SK-N-SH treated with all-trans-retinoic acid at 6 μM for 48 hours (cell line): ENCODE measurements around the gene PIK3CD.

Source experiments
- ATAC-seq: fragments of 200-7000 bp; cut with Tn5 transposase; 3 replicates; pipeline ENCODE4 v1.9.1; 2020; ENCODE audit warnings: mild to moderate bottlenecking, moderate library complexity
- ARNTL ChIP-seq: fragments of 450-650 bp; formaldehyde crosslinking; IDR thresholded peaks from 2 replicates; pipeline ENCODE4 v1.5.0; 2020; ENCODE audit warnings: low read depth, mild to moderate bottlenecking, moderate library complexity, borderline replicate concordance
- BACH2 ChIP-seq: fragments of 250-450 bp; sonication (Bioruptor Pico); IDR thresholded peaks from 2 replicates; pipeline ENCODE4 v1.9.0; 2021; ENCODE audit warnings: mild to moderate bottlenecking, borderline replicate concordance
- CSDC2 ChIP-seq: fragments of 250-450 bp; sonication (Bioruptor Pico); IDR thresholded peaks from 2 replicates; pipeline ENCODE4 v1.5.0; 2020; ENCODE audit warnings: mild to moderate bottlenecking, moderate library complexity
- OSR1 ChIP-seq: fragments of 250-450 bp; sonication (Bioruptor Pico); IDR thresholded peaks from 2 replicates; pipeline ENCODE4 v1.8.0; 2022; ENCODE audit warnings: moderate library complexity, mild to moderate bottlenecking, inconsistent platforms
- PATZ1 ChIP-seq: fragments of 250-450 bp; sonication (Bioruptor Pico); IDR thresholded peaks from 2 replicates; pipeline ENCODE4 v1.8.0; 2020; ENCODE audit warnings: mild to moderate bottlenecking, moderate library complexity, borderline replicate concordance
- PPARA ChIP-seq: fragments of 250-450 bp; sonication (Bioruptor Pico); IDR thresholded peaks from 2 replicates; pipeline ENCODE4 v1.5.0; 2020; ENCODE audit warnings: mild to moderate bottlenecking, borderline replicate concordance
- RARB ChIP-seq: fragments of 250-450 bp; sonication (Bioruptor Pico); IDR thresholded peaks from 2 replicates; pipeline ENCODE4 v1.8.0; 2021; ENCODE audit warnings: mild to moderate bottlenecking, moderate library complexity
- SNAI2 ChIP-seq: fragments of 250-450 bp; sonication (Bioruptor Pico); IDR thresholded peaks from 2 replicates; pipeline ENCODE4 v1.5.0; 2020; ENCODE audit warnings: mild to moderate bottlenecking, moderate library complexity
- TCF4 ChIP-seq: fragments of 250-450 bp; sonication (Bioruptor Pico); IDR thresholded peaks from 2 replicates; pipeline ENCODE4 v1.8.0; 2021; ENCODE audit warnings: mild to moderate bottlenecking, moderate library complexity, borderline replicate concordance
- TOX ChIP-seq: fragments of 250-450 bp; sonication (Bioruptor Pico); IDR thresholded peaks from 2 replicates; pipeline ENCODE4 v1.8.0; 2021; ENCODE audit warnings: mild to moderate bottlenecking, moderate library complexity, borderline replicate concordance
- ZFP3 ChIP-seq: fragments of 250-450 bp; sonication (Bioruptor Pico); IDR thresholded peaks from 2 replicates; pipeline ENCODE4 v1.5.0; 2020; ENCODE audit warnings: mild to moderate bottlenecking, moderate library complexity
- ZFP30 ChIP-seq: fragments of 450-650 bp; formaldehyde crosslinking; IDR thresholded peaks from 2 replicates; pipeline ENCODE4 v1.5.0; 2022; ENCODE audit warnings: mild to moderate bottlenecking, moderate library complexity
- ZNF565 ChIP-seq: fragments of 450-650 bp; formaldehyde crosslinking; conservative IDR thresholded peaks from 2 replicates; pipeline ENCODE4 v1.5.0; 2020; ENCODE audit warnings: low read depth, mild to moderate bottlenecking, moderate library complexity
- ZNF70 ChIP-seq: fragments of 450-650 bp; formaldehyde crosslinking; IDR thresholded peaks from 2 replicates; pipeline ENCODE4 v1.5.0; 2020; ENCODE audit warnings: mild to moderate bottlenecking, moderate library complexity
- ZNF8 ChIP-seq: fragments of 450-650 bp; formaldehyde crosslinking; IDR thresholded peaks from 2 replicates; pipeline ENCODE4 v1.5.0; 2020; ENCODE audit warnings: mild to moderate bottlenecking, moderate library complexity
- TF ChIP-seq, protein P1 (sequence below): fragments of 250-450 bp; sonication (Bioruptor Pico); IDR thresholded peaks from 2 replicates; pipeline ENCODE4 v1.8.0; 2021; ENCODE audit warnings: low read depth, mild to moderate bottlenecking, moderate library complexity, borderline replicate concordance
- TF ChIP-seq, protein P2 (sequence below): fragments of 250-450 bp; sonication (Bioruptor Pico); IDR thresholded peaks from 2 replicates; pipeline ENCODE4 v1.5.1; 2020; ENCODE audit warnings: low read depth, mild to moderate bottlenecking, moderate library complexity
- TF ChIP-seq, protein P3 (sequence below): fragments of 250-450 bp; sonication (Bioruptor Pico); IDR thresholded peaks from 2 replicates; pipeline ENCODE4 v1.5.1; 2021; ENCODE audit warnings: mild to moderate bottlenecking, moderate library complexity

PIK3CD gene

DNA sequence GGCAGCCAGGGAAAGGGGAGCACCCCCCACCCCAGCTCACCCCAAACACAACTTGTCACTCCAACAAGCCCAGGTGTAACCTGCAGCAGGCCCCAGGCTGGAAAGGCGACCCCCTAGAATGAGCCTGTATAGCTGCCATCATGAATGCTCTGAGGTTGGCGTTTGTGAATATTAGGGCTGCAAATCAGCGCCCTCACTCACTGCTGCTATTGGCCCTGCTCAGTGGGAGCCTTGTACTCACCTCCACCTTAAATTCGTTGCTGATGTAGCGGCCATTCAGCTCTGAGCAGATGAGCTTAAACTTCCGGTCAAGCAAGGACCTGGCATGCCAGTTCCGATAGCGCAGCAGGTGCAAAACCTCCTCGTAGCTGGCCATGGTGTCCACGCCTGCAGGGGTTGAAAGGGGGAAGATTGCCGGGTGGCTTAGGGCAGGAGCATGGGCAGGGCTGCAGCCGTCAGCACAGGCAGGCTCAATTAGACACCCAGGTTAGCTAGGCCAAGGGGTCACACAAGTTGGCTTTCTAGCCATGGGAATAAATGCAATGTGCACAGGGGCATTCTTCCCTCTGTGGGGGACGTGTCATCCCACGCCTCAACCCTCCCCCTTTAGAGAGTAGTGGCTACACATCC lies 81.7 kb downstream of the PIK3CD start:
- TF ChIP-seq, protein P1, sequence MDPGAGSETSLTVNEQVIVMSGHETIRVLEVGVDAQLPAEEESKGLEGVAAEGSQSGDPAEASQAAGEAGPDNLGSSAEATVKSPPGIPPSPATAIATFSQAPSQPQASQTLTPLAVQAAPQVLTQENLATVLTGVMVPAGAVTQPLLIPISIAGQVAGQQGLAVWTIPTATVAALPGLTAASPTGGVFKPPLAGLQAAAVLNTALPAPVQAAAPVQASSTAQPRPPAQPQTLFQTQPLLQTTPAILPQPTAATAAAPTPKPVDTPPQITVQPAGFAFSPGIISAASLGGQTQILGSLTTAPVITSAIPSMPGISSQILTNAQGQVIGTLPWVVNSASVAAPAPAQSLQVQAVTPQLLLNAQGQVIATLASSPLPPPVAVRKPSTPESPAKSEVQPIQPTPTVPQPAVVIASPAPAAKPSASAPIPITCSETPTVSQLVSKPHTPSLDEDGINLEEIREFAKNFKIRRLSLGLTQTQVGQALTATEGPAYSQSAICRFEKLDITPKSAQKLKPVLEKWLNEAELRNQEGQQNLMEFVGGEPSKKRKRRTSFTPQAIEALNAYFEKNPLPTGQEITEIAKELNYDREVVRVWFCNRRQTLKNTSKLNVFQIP (CRISPR knock-in tag), result no peak
- TF ChIP-seq TCF4 (CRISPR knock-in tag) (no peak), BACH2 (CRISPR knock-in tag) (no peak)
- ATAC-seq, result no peak

DNA sequence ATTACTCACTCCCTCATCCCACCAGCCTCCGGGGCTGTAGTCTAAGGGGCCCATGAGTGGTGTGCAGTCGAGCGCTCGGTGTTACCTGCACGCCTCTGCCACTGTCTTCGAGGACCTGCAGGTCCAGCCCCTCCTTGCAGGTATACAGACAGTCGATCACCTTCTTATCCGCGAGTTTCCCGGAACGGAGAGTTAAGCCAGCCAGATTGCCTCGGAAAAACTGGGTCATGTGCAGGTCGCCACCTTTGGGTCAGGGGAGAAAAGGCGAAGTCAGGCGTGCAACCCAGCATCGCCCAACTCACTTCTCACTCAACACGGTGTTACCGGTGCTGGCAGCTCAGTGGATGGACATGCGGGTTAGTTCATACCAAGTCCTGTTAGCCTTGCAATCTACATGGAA lies 84.3 kb downstream of the PIK3CD start:
- TF ChIP-seq, protein P1 (CRISPR knock-in tag), result no peak
- TF ChIP-seq, protein P2, sequence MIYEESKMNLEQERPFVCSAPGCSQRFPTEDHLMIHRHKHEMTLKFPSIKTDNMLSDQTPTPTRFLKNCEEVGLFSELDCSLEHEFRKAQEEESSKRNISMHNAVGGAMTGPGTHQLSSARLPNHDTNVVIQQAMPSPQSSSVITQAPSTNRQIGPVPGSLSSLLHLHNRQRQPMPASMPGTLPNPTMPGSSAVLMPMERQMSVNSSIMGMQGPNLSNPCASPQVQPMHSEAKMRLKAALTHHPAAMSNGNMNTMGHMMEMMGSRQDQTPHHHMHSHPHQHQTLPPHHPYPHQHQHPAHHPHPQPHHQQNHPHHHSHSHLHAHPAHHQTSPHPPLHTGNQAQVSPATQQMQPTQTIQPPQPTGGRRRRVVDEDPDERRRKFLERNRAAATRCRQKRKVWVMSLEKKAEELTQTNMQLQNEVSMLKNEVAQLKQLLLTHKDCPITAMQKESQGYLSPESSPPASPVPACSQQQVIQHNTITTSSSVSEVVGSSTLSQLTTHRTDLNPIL (CRISPR knock-in tag), result no peak
- TF ChIP-seq, protein P3, sequence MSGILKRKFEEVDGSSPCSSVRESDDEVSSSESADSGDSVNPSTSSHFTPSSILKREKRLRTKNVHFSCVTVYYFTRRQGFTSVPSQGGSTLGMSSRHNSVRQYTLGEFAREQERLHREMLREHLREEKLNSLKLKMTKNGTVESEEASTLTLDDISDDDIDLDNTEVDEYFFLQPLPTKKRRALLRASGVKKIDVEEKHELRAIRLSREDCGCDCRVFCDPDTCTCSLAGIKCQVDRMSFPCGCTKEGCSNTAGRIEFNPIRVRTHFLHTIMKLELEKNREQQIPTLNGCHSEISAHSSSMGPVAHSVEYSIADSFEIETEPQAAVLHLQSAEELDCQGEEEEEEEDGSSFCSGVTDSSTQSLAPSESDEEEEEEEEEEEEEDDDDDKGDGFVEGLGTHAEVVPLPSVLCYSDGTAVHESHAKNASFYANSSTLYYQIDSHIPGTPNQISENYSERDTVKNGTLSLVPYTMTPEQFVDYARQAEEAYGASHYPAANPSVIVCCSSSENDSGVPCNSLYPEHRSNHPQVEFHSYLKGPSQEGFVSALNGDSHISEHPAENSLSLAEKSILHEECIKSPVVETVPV (CRISPR knock-in tag), result no peak
- no peak for TF ChIP-seq ARNTL (CRISPR knock-in tag)
- no peak for ATAC-seq

GRCh38 chr1:9736241-9736640 lies 84.7 kb downstream of the PIK3CD start:
- no peak for ATAC-seq
- TF ChIP-seq PATZ1 (CRISPR knock-in tag) (no peak), ZFP30 (CRISPR knock-in tag) (no peak), PPARA (CRISPR knock-in tag) (no peak), OSR1 (CRISPR knock-in tag) (no peak), CSDC2 (CRISPR knock-in tag) (no peak), ZFP3 (CRISPR knock-in tag) (no peak), TOX (CRISPR knock-in tag) (no peak)
- TF ChIP-seq, protein P2 (CRISPR knock-in tag), result no peak
- TF ChIP-seq, all 23 proteins: peak for 0

DNA sequence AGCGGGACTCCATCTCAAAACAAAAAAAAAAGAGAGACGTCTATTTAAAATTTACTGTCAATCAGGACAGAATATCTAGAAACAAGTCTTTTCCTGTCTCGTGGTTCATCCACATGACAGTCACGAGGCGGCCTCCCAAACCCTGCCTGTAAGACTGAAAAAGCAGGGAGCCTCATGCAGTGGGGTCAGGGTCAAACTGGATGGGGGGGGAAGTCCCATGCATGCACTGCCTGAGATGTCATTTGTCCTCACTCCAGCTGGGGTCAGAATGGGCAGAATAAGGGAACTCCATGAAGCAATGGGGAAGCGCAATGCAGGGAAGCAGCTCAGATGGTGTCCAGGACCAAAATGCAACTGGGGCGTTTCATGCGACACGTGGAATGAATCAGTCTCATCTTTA lies 85.5 kb downstream of the PIK3CD start:
- no peak for ATAC-seq
- no peak for TF ChIP-seq PPARA (CRISPR knock-in tag)

DNA sequence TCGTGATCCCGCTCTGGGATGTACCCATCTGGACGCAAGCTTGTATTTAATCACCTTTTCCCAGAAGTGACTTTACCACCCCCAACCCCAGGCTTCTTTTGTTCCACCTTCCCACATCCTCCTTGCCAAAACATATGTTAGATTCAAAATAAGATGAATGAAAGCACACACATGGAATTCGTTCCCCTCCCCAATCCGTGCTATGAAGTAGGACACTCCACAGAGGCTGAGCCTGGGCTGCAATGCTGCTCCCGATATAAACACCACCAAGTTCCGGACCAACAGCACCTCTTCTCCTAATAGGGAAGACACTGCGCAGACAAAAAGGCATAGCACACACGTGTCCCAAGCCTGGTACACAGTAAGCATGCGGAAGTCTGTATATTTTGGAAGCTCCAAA lies 86.1 kb downstream of the PIK3CD start:
- ATAC-seq, result no peak
- TF ChIP-seq BACH2 (CRISPR knock-in tag) (no peak), ZNF70 (no peak), ZNF8 (CRISPR knock-in tag) (no peak), PATZ1 (CRISPR knock-in tag) (no peak), ZFP30 (CRISPR knock-in tag) (no peak), ZNF565 (CRISPR knock-in tag) (no peak), SNAI2 (CRISPR knock-in tag) (no peak), RARB (CRISPR knock-in tag) (no peak), PPARA (CRISPR knock-in tag) (no peak)
- TF ChIP-seq, protein P3 (CRISPR knock-in tag), result no peak
- TF ChIP-seq, protein P2 (CRISPR knock-in tag), result no peak
